B cell (primary cell): ENCODE results near the gene PGS1. TPM values are rescaled to one million over a fixed set of nuclear protein-coding genes. Genes with fewer than 3 reads are reported as not detected.

Experiments used
- ATAC-seq: fragments of 200-7000 bp; cut with Tn5 transposase; one replicate; pipeline ENCODE4 v1.10.0; 2021; ENCODE audit warnings: low read depth, mild to moderate bottlenecking, moderate number of reproducible peaks, moderate library complexity
- CTCF ChIA-PET: fragments of 350-600 bp; sonication (Branson Sonifier 250); formaldehyde crosslinking; loops from one replicate; lab custom pipeline; 2021; ENCODE audit warnings: antibody characterized with exemption, inconsistent platforms; lab: Charles Lee
- POLR2A ChIA-PET: fragments of 350-600 bp; sonication (Branson Sonifier 250); formaldehyde crosslinking; loops from one replicate; lab custom pipeline; 2021; ENCODE audit warnings: antibody characterized with exemption; lab: Charles Lee
- DNase-seq: peaks from one replicate; pipeline ENCODE4 v3.0.0; 2013
- H2AFZ ChIP-seq: 2 replicates; pipeline ENCODE4 v1.6.1; 2012; ENCODE audit warnings: mild to moderate bottlenecking, low read depth, low read length; ENCODE audit not compliant: insufficient read depth, poor library complexity, severe bottlenecking
- H3K27ac ChIP-seq, 2 donors: 1 replicate in 1 of 2; 2 replicates in 1 of 2; pipeline ENCODE4 v1.5.1; 2012 to 2013; ENCODE audit warnings: low read length in 2 of 2, mild to moderate bottlenecking in 2 of 2, moderate library complexity in 1 of 2
- H3K27me3 ChIP-seq, 4 experiments: fragments of 200-600 bp in 1 of 4; sonication (generic) in 1 of 4; replicated peaks in 1 of 4; 1 replicate in 2 of 4; 2 replicates in 2 of 4; pipeline versions ENCODE4 v1.6.1 to v1.7.0; 2013 to 2016; ENCODE audit warnings: low read length in 3 of 4, mild to moderate bottlenecking in 2 of 4, mixed read lengths in 1 of 4, moderate library complexity in 1 of 4; ENCODE audit not compliant: insufficient read depth in 4 of 4, control insufficient read depth in 3 of 4; ENCODE audit errors: control extremely low read depth in 1 of 4
- H3K36me3 ChIP-seq, 2 experiments: replicated peaks in 1 of 2; 1 replicate in 1 of 2; 2 replicates in 1 of 2; pipeline versions ENCODE4 v1.6.1 to v1.7.1; 2013; ENCODE audit warnings: low read length in 1 of 2; ENCODE audit not compliant: insufficient read depth in 2 of 2, control insufficient read depth in 1 of 2; ENCODE audit errors: control extremely low read depth in 1 of 2, extremely low read depth in 1 of 2
- H3K4me1 ChIP-seq, 2 donors: fragments of 200-600 bp in 1 of 2; sonication (generic) in 1 of 2; 1 replicate in 1 of 2; 2 replicates in 1 of 2; pipeline versions ENCODE4 v1.5.1 to v1.6.1; 2013 to 2017; ENCODE audit warnings: low read length in 2 of 2; ENCODE audit not compliant: control insufficient read depth in 2 of 2, insufficient read depth in 2 of 2
- H3K4me2 ChIP-seq: replicated peaks from 2 replicates; pipeline ENCODE3; 2012; ENCODE audit warnings: mild to moderate bottlenecking, low read depth, low read length; ENCODE audit not compliant: poor library complexity, severe bottlenecking
- H3K4me3 ChIP-seq, 5 experiments: fragments of 200-600 bp in 1 of 5; sonication (generic) in 1 of 5; 1 replicate in 3 of 5; 2 replicates in 2 of 5; pipeline versions ENCODE4 v1.5.1 to v1.7.0; 2011 to 2016; ENCODE audit warnings: low read length in 4 of 5, mild to moderate bottlenecking in 4 of 5, low read depth in 2 of 5, control low read depth in 1 of 5, moderate library complexity in 1 of 5; ENCODE audit not compliant: insufficient read depth in 1 of 5; ENCODE audit errors: control extremely low read depth in 1 of 5, extremely low read depth in 1 of 5
- H3K79me2 ChIP-seq: fragments of 200-600 bp; sonication (generic); one replicate; pipeline ENCODE4 v1.6.0; 2016; ENCODE audit warnings: low read length; ENCODE audit not compliant: control insufficient read depth, insufficient read depth
- H3K9ac ChIP-seq: fragments of 200-600 bp; sonication (generic); 2 replicates; pipeline ENCODE4 v1.6.1; 2017; ENCODE audit warnings: mild to moderate bottlenecking, low read length, moderate library complexity
- H3K9me3 ChIP-seq, 3 donors: one replicate each; pipeline versions ENCODE4 v1.6.1 to v1.7.1; 2013; ENCODE audit warnings: low read length in 2 of 3; ENCODE audit not compliant: control insufficient read depth in 2 of 3, insufficient read depth in 1 of 3; ENCODE audit errors: control extremely low read depth in 1 of 3
- H4K20me1 ChIP-seq: 2 replicates; pipeline ENCODE4 v1.6.0; 2012; ENCODE audit warnings: mild to moderate bottlenecking, low read length; ENCODE audit not compliant: insufficient read depth, control insufficient read depth, poor library complexity, severe bottlenecking
- H3K27ac Mint-ChIP-seq: one replicate; pipeline ENCODE4 v1.8.0; 2021; ENCODE audit warnings: mixed read lengths
- H3K27me3 Mint-ChIP-seq: one replicate; pipeline ENCODE4 v1.8.0; 2021; ENCODE audit warnings: mixed read lengths
- H3K4me1 Mint-ChIP-seq: one replicate; pipeline ENCODE4 v1.8.0; 2021; ENCODE audit warnings: mixed read lengths
- H3K4me3 Mint-ChIP-seq: one replicate; pipeline ENCODE4 v1.8.0; 2021; ENCODE audit warnings: mixed read lengths
- H3K9me3 Mint-ChIP-seq: one replicate; pipeline ENCODE4 v1.8.0; 2022; ENCODE audit warnings: mixed read lengths; ENCODE audit not compliant: insufficient read depth
- CTCF ChIP-seq: fragments of 200-600 bp; IDR thresholded peaks from one replicate; pipeline ENCODE4 v1.8.0; 2022; ENCODE audit warnings: antibody characterized with exemption, mild to moderate bottlenecking
- EZH2 ChIP-seq: IDR thresholded peaks from 2 replicates; pipeline ENCODE4 v1.6.1; 2012; ENCODE audit warnings: borderline replicate concordance, low read depth, mild to moderate bottlenecking, moderate library complexity, low read length; ENCODE audit not compliant: insufficient read depth, poor library complexity, severe bottlenecking
- WGBS: methylation state at CpG from one replicate; pipeline ENCODE4 v1.1.5; 2013; ENCODE audit warnings: missing lambda C conversion rate; ENCODE audit not compliant: insufficient coverage; 5-methylcytosine and 5-hydroxymethylcytosine counted together
- intact Hi-C: fragments of 100-400 bp; cut with micrococcal nuclease; formaldehyde crosslinking; loops from one replicate; pipeline ENCODE4 v1.10.0; 2022
- polyA minus RNA-seq: library from RNA; depleted of rRNA, polyadenylated mRNA; stranded (reverse); fragments of >200 nt; gene quantifications from 2 replicates; pipeline ENCODE4 v1.2.3, GENCODE V29; 2012
- polyA plus RNA-seq: library from polyadenylated mRNA; depleted of rRNA; stranded (reverse); fragments of >200 nt; gene quantifications from 2 replicates; pipeline ENCODE4 v1.2.3, GENCODE V29; 2012
- total RNA-seq, 2 donors: library from RNA; stranded (reverse); fragments of 120-200 nt in 1 of 2; gene quantifications; 1 replicate in 1 of 2; 2 replicates in 1 of 2; pipeline versions ENCODE4 v1.2.3 to v1.2.4, GENCODE V29; 2013 to 2022

Gene PGS1
- 88.3 and 91.1 TPM in 2 replicates for total RNA-seq
- total RNA-seq (2013), result 42.9 TPM
- 85.1 and 87.4 TPM in 2 replicates for polyA plus RNA-seq
- polyA minus RNA-seq, result 61.5 and 83.1 TPM in 2 replicates

DNA sequence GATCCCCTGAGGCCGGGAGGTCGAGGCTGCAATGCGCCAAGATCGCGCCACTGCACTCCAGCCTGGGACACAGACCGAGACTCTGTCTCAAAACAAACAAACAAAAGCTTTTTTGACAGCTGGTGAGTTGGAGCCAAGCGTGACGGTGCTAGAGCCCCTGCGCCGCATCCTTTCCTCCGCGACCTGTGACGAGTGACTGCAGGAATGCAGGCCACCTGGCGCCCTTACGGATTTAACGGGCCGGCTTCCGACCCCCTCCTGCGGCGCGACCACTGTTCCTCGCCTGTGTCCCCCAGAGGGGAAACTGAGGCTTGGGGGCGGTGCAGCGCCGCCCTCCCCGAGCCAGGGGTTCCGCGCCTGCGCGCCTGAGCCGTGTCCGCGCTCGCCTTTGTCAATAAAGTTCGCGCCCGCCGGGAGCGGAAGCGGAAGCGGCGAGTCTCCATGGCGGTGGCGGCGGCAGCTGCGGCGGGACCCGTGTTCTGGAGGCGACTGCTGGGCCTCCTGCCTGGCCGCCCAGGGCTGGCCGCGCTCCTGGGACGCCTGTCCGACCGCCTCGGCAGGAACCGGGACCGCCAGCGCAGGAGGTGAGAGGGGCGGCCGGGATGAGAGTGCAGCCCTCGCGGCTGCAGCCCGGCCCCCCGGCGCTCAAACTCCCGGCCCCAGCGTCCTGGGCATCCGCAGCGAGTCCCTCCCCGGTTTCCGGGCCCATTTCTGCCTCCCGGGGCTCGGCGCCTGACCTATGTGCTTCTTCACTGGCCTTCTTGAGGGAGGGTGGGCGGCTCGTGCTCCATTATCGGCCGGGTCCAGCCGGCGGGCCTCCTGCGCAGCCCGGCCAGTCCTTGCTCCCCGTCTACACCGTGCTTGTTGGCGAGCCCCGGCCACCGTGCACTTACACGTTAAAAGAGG lies at the start of gene PGS1:
Gene PGS1, plus strand, starts transcription at position 425 of the 906 bp plus-strand sequence. Its CDS starts 17 bp downstream, at position 442.
- Histone ChIP-seq H3K9me3 (no peaks in the 10 kb centered on the region), H3K4me2 (peak within 1 kb of the TSS; percentile 85), H4K20me1 (peaks cover 31% of the 10 kb centered on the region), H2AFZ (peak within 1 kb of the TSS; percentile 99), H3K4me3 (peak within 1 kb of the TSS; percentile 75 to 93 (median 87)), H3K9ac (peak within 1 kb of the TSS; percentile 82), H3K36me3 (peaks cover 0 to 3% of the 10 kb centered on the region in 2 experiments), H3K27me3 (no peaks in the 10 kb centered on the region), H3K4me1 (peaks cover 25 to 35% of the 10 kb centered on the region in 2 donors), H3K79me2 (peaks cover 60% of the 10 kb centered on the region), H3K27ac (peak within 1 kb of the TSS; percentile 46 to 87)
- TF ChIP-seq EZH2 (no peak), CTCF (no peak)
- Mint-ChIP-seq H3K4me3 (peak within 1 kb of the TSS; percentile 93), H3K27ac (peak within 1 kb of the TSS; percentile 81), H3K9me3 (no peaks in the 10 kb centered on the region), H3K27me3 (no peaks in the 10 kb centered on the region), H3K4me1 (peaks cover 36% of the 10 kb centered on the region)
- ATAC-seq, result peak; percentile 78
- CTCF ChIA-PET, result interaction anchor here (0.9 to 3.0 kb wide), 6 partner anchors 9 to 292 kb away, joined by 3 to 18 read pairs (median 4); no protein-coding TSS in a partner anchor
- POLR2A ChIA-PET, result no interaction called here
- 1% methylated on average over 89 of the region's 89 CpGs for WGBS
- intact Hi-C loops, result loop anchor here (1.0 kb wide), 2 partner anchors 18 to 41 kb away; partner anchors contain the start of gene SOCS3
- peak; percentile 88 for DNase-seq
